SK-N-SH (cell line): ENCODE measurements around the gene TEKT2. TPM values are rescaled to one million over a fixed set of nuclear protein-coding genes. Genes with fewer than 3 reads are reported as not detected.

Experiments used
- CTCF ChIA-PET: fragments of 300-600, 350-600 bp; formaldehyde crosslinking; extraction: SDS; loops from one replicate; lab custom pipeline; 2021; lab: Yijun Ruan, JAX
- POLR2A ChIA-PET: fragments of 350-600 bp; sonication (Branson Sonifier 250); formaldehyde crosslinking; extraction: SDS; loops from one replicate; lab custom pipeline; 2020; ENCODE audit warnings: antibody characterized with exemption, inconsistent platforms; lab: Yijun Ruan, JAX
- DNase-seq: peaks from one replicate; pipeline ENCODE4 v3.0.0; 2012
- H2AFZ ChIP-seq: fragments of 200-600 bp; sonication (generic); 2 replicates; pipeline ENCODE4 v1.8.1; 2016; ENCODE audit warnings: antibody characterized with exemption, mild to moderate bottlenecking, low read depth
- H3F3A ChIP-seq: fragments of 200-600 bp; sonication (generic); replicated peaks from 2 replicates; pipeline ENCODE3; 2016; ENCODE audit warnings: antibody characterized with exemption, mild to moderate bottlenecking; ENCODE audit not compliant: insufficient read depth
- H3K27ac ChIP-seq, 2 experiments: fragments of 200-500 bp in 1 of 2; fragments of 200-600 bp in 1 of 2; sonication (Bioruptor generic) in 1 of 2; sonication (generic), shearing (Covaris generic) in 1 of 2; 2 replicates each; pipeline versions ENCODE4 v1.5.1 to v1.6.1; 2014 to 2016; ENCODE audit warnings: low read depth in 2 of 2, inconsistent platforms in 1 of 2, low read length in 1 of 2, mild to moderate bottlenecking in 1 of 2, mixed read lengths in 1 of 2
- H3K27me3 ChIP-seq: fragments of 200-600 bp; sonication (generic), shearing (Covaris generic); 2 replicates; pipeline ENCODE4 v1.6.1; 2016; ENCODE audit warnings: mixed run types; ENCODE audit not compliant: insufficient read depth
- H3K36me3 ChIP-seq, 2 experiments: fragments of 200-500 bp in 1 of 2; fragments of 200-600 bp in 1 of 2; sonication (Bioruptor generic) in 1 of 2; sonication (generic) in 1 of 2; replicated peaks in 1 of 2; 2 replicates each; pipeline versions ENCODE3 to v1.5.1; 2014 to 2016; ENCODE audit warnings: low read length in 1 of 2, mild to moderate bottlenecking in 1 of 2; ENCODE audit not compliant: insufficient read depth in 2 of 2, control insufficient read depth in 1 of 2
- H3K4me1 ChIP-seq, 2 experiments: fragments of 200-500 bp in 1 of 2; fragments of 200-600 bp in 1 of 2; sonication (Bioruptor generic) in 1 of 2; sonication (generic), shearing (Covaris generic) in 1 of 2; 2 replicates each; pipeline versions ENCODE4 v1.5.1 to v1.6.1; 2014 to 2016; ENCODE audit warnings: low read depth in 1 of 2, low read length in 1 of 2, mixed run types in 1 of 2; ENCODE audit not compliant: insufficient read depth in 2 of 2, control insufficient read depth in 1 of 2
- H3K4me2 ChIP-seq: fragments of 200-600 bp; sonication (generic), shearing (Covaris generic); 2 replicates; pipeline ENCODE4 v1.6.1; 2017; ENCODE audit warnings: mixed run types
- H3K4me3 ChIP-seq, 2 experiments: fragments of 200-500 bp in 1 of 2; fragments of 200-600 bp in 1 of 2; sonication (Bioruptor generic) in 1 of 2; sonication (generic), shearing (Covaris generic) in 1 of 2; 2 replicates each; pipeline versions ENCODE4 v1.5.1 to v1.8.1; 2014 to 2016; ENCODE audit warnings: low read depth in 2 of 2, inconsistent platforms in 1 of 2, low read length in 1 of 2, mild to moderate bottlenecking in 1 of 2, mixed read lengths in 1 of 2, moderate library complexity in 1 of 2
- H3K79me2 ChIP-seq: fragments of 200-600 bp; sonication (generic); 2 replicates; pipeline ENCODE4 v1.8.1; 2017; ENCODE audit warnings: mild to moderate bottlenecking; ENCODE audit not compliant: insufficient read depth
- H3K9ac ChIP-seq: fragments of 200-600 bp; sonication (generic); 2 replicates; pipeline ENCODE4 v1.6.1; 2017; ENCODE audit warnings: mixed run types
- H3K9me2 ChIP-seq: fragments of 200-600 bp; sonication (generic); 2 replicates; pipeline ENCODE4 v1.6.1; 2017; ENCODE audit warnings: mixed run types
- H3K9me3 ChIP-seq: fragments of 200-600 bp; sonication (generic); 2 replicates; pipeline ENCODE4 v1.6.1; 2017; ENCODE audit warnings: mixed run types, mild to moderate bottlenecking, moderate library complexity
- H4K20me1 ChIP-seq: fragments of 200-600 bp; sonication (generic); 2 replicates; pipeline ENCODE4 v1.6.1; 2017; ENCODE audit warnings: mild to moderate bottlenecking, mixed run types; ENCODE audit not compliant: insufficient read depth
- CHD2 ChIP-seq: fragments of 150-350 bp; IDR thresholded peaks from 2 replicates; pipeline ENCODE4 v1.6.1; 2018; ENCODE audit warnings: low read length; ENCODE audit not compliant: partially characterized antibody
- ELF1 ChIP-seq: IDR thresholded peaks from 2 replicates; pipeline ENCODE4 v1.4.0; 2012
- EP300 ChIP-seq, 2 experiments: IDR thresholded peaks; 2 replicates each; pipeline versions ENCODE4 v1.4.0 to v1.6.1; 2012; ENCODE audit warnings: borderline replicate concordance in 1 of 2, low read depth in 1 of 2, low read length in 1 of 2
- FOSL2 ChIP-seq: IDR thresholded peaks from 2 replicates; pipeline ENCODE4 v1.4.0; 2012; ENCODE audit warnings: low read depth, mild to moderate bottlenecking, moderate library complexity, borderline replicate concordance
- FOXJ3 ChIP-seq: sonication (generic); formaldehyde crosslinking; IDR thresholded peaks from 2 replicates; pipeline ENCODE4 v1.5.1; 2020; ENCODE audit warnings: mild to moderate bottlenecking, missing genetic modification reagents
- FOXM1 ChIP-seq: IDR thresholded peaks from 2 replicates; pipeline ENCODE4 v1.4.0; 2012; ENCODE audit warnings: low read depth, mild to moderate bottlenecking
- GABPA ChIP-seq: IDR thresholded peaks from 2 replicates; pipeline ENCODE4 v1.4.0; 2012; ENCODE audit warnings: low read depth, mild to moderate bottlenecking
- GATA2 ChIP-seq: sonication (generic); formaldehyde crosslinking; IDR thresholded peaks from 2 replicates; pipeline ENCODE4 v1.5.0; 2020; ENCODE audit warnings: mild to moderate bottlenecking, missing genetic modification reagents
- IRF3 ChIP-seq: fragments of 150-350 bp; IDR thresholded peaks from 2 replicates; pipeline ENCODE4 v1.6.1; 2016; ENCODE audit warnings: mild to moderate bottlenecking, low read depth, low read length
- JUND ChIP-seq: IDR thresholded peaks from 2 replicates; pipeline ENCODE4 v1.4.0; 2012
- MEF2A ChIP-seq: IDR thresholded peaks from 2 replicates; pipeline ENCODE4 v1.4.0; 2012; ENCODE audit warnings: low read depth, borderline replicate concordance
- NFIC ChIP-seq: IDR thresholded peaks from 2 replicates; pipeline ENCODE4 v1.4.0; 2012; ENCODE audit warnings: borderline replicate concordance
- NRF1 ChIP-seq: IDR thresholded peaks from 2 replicates; pipeline ENCODE4 v1.6.1; 2012; ENCODE audit warnings: low read depth, mild to moderate bottlenecking, low read length
- POLR2AphosphoS5 ChIP-seq: IDR thresholded peaks from 2 replicates; pipeline ENCODE4 v1.6.1; 2012; ENCODE audit warnings: low read depth, low read length
- RAD21 ChIP-seq: IDR thresholded peaks from 2 replicates; pipeline ENCODE4 v1.6.1; 2012; ENCODE audit warnings: mild to moderate bottlenecking, low read length
- RCOR1 ChIP-seq: fragments of 150-350 bp; IDR thresholded peaks from 2 replicates; pipeline ENCODE4 v1.6.1; 2017; ENCODE audit warnings: antibody characterized with exemption, low read length
- REST ChIP-seq: IDR thresholded peaks from 2 replicates; pipeline ENCODE4 v1.6.1; 2012; ENCODE audit warnings: mild to moderate bottlenecking, low read depth, low read length, moderate library complexity
- RFX5 ChIP-seq: IDR thresholded peaks from 2 replicates; pipeline ENCODE4 v1.6.1; 2012; ENCODE audit warnings: mild to moderate bottlenecking, improper control_type of control experiment, low read length
- RXRA ChIP-seq: IDR thresholded peaks from 2 replicates; pipeline ENCODE4 v1.4.0; 2012; ENCODE audit warnings: low read depth, mild to moderate bottlenecking, borderline replicate concordance
- SIN3A ChIP-seq: IDR thresholded peaks from 2 replicates; pipeline ENCODE4 v1.6.1; 2012; ENCODE audit warnings: low read depth, mild to moderate bottlenecking, low read length, moderate library complexity, borderline replicate concordance
- TAF1 ChIP-seq: IDR thresholded peaks from 2 replicates; pipeline ENCODE4 v1.6.1; 2012; ENCODE audit warnings: low read depth, mild to moderate bottlenecking, low read length, moderate library complexity, borderline replicate concordance
- TCF12 ChIP-seq: IDR thresholded peaks from 2 replicates; pipeline ENCODE4 v1.4.0; 2012
- TEAD4 ChIP-seq: IDR thresholded peaks from 2 replicates; pipeline ENCODE4 v1.4.0; 2012; ENCODE audit warnings: mild to moderate bottlenecking, borderline replicate concordance; ENCODE audit not compliant: insufficient read depth
- USF1 ChIP-seq: IDR thresholded peaks from 2 replicates; pipeline ENCODE4 v1.4.0; 2012; ENCODE audit warnings: low read depth, borderline replicate concordance
- YY1 ChIP-seq: IDR thresholded peaks from 2 replicates; pipeline ENCODE4 v1.4.0; 2012; ENCODE audit warnings: low read depth, mild to moderate bottlenecking
- WGBS: methylation state at CpG from one replicate; pipeline ENCODE4 v1.1.6; 2017; ENCODE audit warnings: low lambda C conversion rate; 5-methylcytosine and 5-hydroxymethylcytosine counted together
- polyA plus RNA-seq, 3 experiments: library from polyadenylated mRNA; depleted of rRNA; stranded (reverse); fragments of >200 nt; gene quantifications; 2 replicates each; pipeline ENCODE4 v1.2.3, GENCODE V29; 2012
- TF ChIP-seq, protein P1 (sequence below): IDR thresholded peaks from 2 replicates; pipeline ENCODE4; 2012
- TF ChIP-seq, protein P2 (sequence below): fragments of 150-350 bp; IDR thresholded peaks from 2 replicates; pipeline ENCODE4 v1.6.1; 2017; ENCODE audit warnings: antibody characterized with exemption, low read length, low read depth, borderline replicate concordance
- TF ChIP-seq, protein P3 (sequence below): IDR thresholded peaks from 2 replicates; pipeline ENCODE4 v1.4.0; 2012; ENCODE audit warnings: low read depth

Gene TEKT2
- polyA plus RNA-seq, 1 of the 3 experiments (the other 2 are of a cell fraction) = 1.2 TPM

DNA sequence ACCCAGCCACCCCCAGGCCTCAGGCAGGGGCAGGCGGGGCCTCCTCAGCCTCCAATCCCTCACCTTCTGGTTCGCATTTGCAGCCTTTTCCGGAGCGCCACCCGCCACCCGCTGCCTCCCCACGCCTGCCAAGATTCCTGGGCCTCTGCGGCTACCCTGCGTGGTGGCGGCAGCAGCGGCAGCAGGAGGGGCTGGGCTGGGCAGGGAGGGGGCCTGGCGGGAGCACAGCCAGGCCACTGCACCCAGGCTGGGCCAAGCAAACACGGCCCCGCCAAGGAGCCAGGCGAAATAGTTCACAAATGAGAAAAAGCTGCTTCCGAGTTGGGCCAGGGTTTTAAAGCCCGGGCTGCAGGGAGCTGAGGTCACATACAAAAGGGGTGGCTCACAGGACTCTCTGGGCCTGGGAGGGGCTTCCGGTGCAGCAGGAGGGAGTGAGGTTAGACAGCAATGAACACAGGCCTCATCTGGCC, 31.3 kb downstream of the TEKT2 start:
- Histone ChIP-seq H3K9me2 (no peaks in the 10 kb centered on the region), H3K4me3 (no peak overlapping the region), H2AFZ (peak overlapping the region; percentile 71), H3K36me3 (no peaks in the 10 kb centered on the region), H3K4me1 (peaks cover 10 to 28% of the 10 kb centered on the region in 2 experiments; a peak in 2 of 4 replicates), H4K20me1 (no peaks in the 10 kb centered on the region), H3K27ac (peak overlapping the region; percentile 54 to 59), H3K9me3 (no peaks in the 10 kb centered on the region), H3K9ac (peak overlapping the region; percentile 67; the same call in 1 of the 2 replicates), H3F3A (peaks cover 9% of the 10 kb centered on the region), H3K4me2 (peak overlapping the region; percentile 69), H3K79me2 (no peaks in the 10 kb centered on the region), H3K27me3 (no peaks in the 10 kb centered on the region)
- WGBS = 20% methylated on average over 17 of the region's 18 CpGs
- ChIA-PET CTCF (interaction anchor here (1.1 to 32.6 kb wide), 8 partner anchors 9 to 73 kb away, joined by 3 to 700 read pairs (median 5); partner anchors contain the start of gene TRAPPC3), POLR2A (interaction anchor here (0.5 to 2.4 kb wide), 5 partner anchors 18 to 151 kb away, joined by 3 to 7 read pairs (median 4); partner anchors contain the start of gene TRAPPC3)
- peak; percentile 88 for DNase-seq
- TF ChIP-seq NFIC (peak; percentile 63; the same call in 1 of the 2 replicates), RFX5 (no peak), NRF1 (no peak), GATA2 (CRISPR knock-in tag) (no peak), MEF2A (no peak), FOXJ3 (no peak), SIN3A (no peak), JUND (no peak), YY1 (no peak), RCOR1 (0 out of 2 replicates have a peak, but pooled peaks have one; percentile 16), TEAD4 (0 out of 2 replicates have a peak, but pooled peaks have one; percentile 32), ELF1 (no peak; the same call in 1 of the 2 replicates), REST (no peak), CHD2 (no peak), GABPA (no peak), RXRA (no peak), FOSL2 (no peak; the same call in 1 of the 2 replicates), IRF3 (no peak), FOXM1 (no peak), POLR2AphosphoS5 (no peak), EP300 (IDR thresholded peaks at IDR 0.05; ENCODE audit: borderline replicate concordance in 1 of 2, low read depth in 1 of 2, low read length in 1 of 2) (peak in 1 of 2 experiments; percentile 26; a peak in 1 of 4 replicates), RAD21 (no peak), TCF12 (peak; percentile 65; the same call in 1 of the 2 replicates), USF1 (no peak), TAF1 (0 out of 2 replicates have a peak, but pooled peaks have one; percentile 50)
- TF ChIP-seq, protein P1, sequence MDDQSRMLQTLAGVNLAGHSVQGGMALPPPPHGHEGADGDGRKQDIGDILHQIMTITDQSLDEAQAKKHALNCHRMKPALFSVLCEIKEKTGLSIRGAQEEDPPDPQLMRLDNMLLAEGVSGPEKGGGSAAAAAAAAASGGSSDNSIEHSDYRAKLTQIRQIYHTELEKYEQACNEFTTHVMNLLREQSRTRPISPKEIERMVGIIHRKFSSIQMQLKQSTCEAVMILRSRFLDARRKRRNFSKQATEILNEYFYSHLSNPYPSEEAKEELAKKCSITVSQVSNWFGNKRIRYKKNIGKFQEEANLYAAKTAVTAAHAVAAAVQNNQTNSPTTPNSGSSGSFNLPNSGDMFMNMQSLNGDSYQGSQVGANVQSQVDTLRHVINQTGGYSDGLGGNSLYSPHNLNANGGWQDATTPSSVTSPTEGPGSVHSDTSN = no peak
- TF ChIP-seq, protein P2, sequence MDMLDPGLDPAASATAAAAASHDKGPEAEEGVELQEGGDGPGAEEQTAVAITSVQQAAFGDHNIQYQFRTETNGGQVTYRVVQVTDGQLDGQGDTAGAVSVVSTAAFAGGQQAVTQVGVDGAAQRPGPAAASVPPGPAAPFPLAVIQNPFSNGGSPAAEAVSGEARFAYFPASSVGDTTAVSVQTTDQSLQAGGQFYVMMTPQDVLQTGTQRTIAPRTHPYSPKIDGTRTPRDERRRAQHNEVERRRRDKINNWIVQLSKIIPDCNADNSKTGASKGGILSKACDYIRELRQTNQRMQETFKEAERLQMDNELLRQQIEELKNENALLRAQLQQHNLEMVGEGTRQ = no peak
- TF ChIP-seq, protein P3, sequence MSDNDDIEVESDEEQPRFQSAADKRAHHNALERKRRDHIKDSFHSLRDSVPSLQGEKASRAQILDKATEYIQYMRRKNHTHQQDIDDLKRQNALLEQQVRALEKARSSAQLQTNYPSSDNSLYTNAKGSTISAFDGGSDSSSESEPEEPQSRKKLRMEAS = peak; percentile 47
